SK-N-SH treated with all-trans-retinoic acid at 6 μM for 48 hours (cell line): ENCODE results near the gene DPM1.

Experiments
- ARNTL ChIP-seq: fragments of 450-650 bp; formaldehyde crosslinking; IDR thresholded peaks from 2 replicates; pipeline ENCODE4 v1.5.0; 2020; ENCODE audit warnings: low read depth, mild to moderate bottlenecking, moderate library complexity, borderline replicate concordance
- RARB ChIP-seq: fragments of 250-450 bp; sonication (Bioruptor Pico); IDR thresholded peaks from 2 replicates; pipeline ENCODE4 v1.8.0; 2021; ENCODE audit warnings: mild to moderate bottlenecking, moderate library complexity
- ZFP3 ChIP-seq: fragments of 250-450 bp; sonication (Bioruptor Pico); IDR thresholded peaks from 2 replicates; pipeline ENCODE4 v1.5.0; 2020; ENCODE audit warnings: mild to moderate bottlenecking, moderate library complexity
- ZNF565 ChIP-seq: fragments of 450-650 bp; formaldehyde crosslinking; conservative IDR thresholded peaks from 2 replicates; pipeline ENCODE4 v1.5.0; 2020; ENCODE audit warnings: low read depth, mild to moderate bottlenecking, moderate library complexity
- ZNF8 ChIP-seq: fragments of 450-650 bp; formaldehyde crosslinking; IDR thresholded peaks from 2 replicates; pipeline ENCODE4 v1.5.0; 2020; ENCODE audit warnings: mild to moderate bottlenecking, moderate library complexity

- TF ChIP-seq ARNTL (CRISPR knock-in tag) (no peak), ZFP3 (no peak), ZNF8 (CRISPR knock-in tag) (no peak), RARB (CRISPR knock-in tag) (no peak), ZNF565 (CRISPR knock-in tag) (no peak)
Measured at GRCh38 chr20:50898475-50898874, 59.9 kb downstream of the DPM1 start.
